HG03103 (cell line): ENCODE measurements around the gene EHMT1.

ENCODE experiments used
- ATAC-seq: cut with Tn5 transposase; IDR thresholded peaks from one replicate; pipeline ENCODE4 v1.9.1; 2021; ENCODE audit warnings: low read depth; ENCODE audit not compliant: unreplicated experiment

Gene EHMT1

DNA sequence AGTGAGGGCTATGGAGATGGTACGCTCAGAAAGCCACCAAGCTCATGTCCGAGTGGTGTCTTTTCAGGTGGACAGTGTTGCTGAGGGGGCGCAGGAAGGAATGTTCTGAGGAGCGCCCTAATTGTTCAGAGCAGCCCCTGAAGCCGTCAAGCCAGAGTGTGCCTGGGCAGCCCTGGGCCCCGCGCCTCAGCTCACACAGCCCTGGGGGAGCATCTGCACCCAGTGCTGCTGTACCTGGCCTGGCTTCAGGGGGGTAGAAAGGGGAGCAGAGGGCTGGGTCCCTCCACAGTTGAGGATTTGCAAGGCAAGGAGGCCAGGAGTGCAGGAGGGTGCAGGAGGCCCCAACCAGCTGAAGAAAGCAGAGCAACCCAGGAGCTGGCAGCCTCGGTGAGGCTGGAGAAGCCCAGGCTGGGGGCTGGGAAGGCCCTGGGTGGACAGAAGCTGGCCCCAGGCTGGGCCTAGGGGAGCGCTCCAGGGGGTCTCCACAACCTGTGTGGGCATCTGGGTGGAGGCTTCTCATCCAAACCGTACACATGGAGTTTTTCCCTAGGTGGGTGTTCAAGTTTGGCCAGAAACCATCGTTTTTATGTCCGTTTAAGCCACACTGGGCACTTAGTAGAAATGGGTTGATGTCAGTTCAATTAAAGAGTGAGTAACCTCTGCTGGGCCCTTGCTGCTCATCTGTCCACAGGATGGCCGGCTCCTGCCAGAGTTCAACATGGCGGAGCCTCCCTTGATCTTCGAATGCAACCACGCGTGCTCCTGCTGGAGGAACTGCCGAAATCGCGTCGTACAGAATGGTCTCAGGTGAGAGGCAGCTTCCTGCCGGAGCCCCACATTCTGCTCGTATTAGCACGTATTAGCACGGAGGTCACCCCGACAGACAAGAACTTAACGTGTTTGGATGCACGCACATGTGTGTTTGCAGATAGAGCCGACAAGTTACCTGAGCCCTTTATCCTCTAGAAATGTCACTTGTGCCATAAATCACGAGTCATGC, 196.8 kb downstream of the EHMT1 start:
- no peak for ATAC-seq

DNA sequence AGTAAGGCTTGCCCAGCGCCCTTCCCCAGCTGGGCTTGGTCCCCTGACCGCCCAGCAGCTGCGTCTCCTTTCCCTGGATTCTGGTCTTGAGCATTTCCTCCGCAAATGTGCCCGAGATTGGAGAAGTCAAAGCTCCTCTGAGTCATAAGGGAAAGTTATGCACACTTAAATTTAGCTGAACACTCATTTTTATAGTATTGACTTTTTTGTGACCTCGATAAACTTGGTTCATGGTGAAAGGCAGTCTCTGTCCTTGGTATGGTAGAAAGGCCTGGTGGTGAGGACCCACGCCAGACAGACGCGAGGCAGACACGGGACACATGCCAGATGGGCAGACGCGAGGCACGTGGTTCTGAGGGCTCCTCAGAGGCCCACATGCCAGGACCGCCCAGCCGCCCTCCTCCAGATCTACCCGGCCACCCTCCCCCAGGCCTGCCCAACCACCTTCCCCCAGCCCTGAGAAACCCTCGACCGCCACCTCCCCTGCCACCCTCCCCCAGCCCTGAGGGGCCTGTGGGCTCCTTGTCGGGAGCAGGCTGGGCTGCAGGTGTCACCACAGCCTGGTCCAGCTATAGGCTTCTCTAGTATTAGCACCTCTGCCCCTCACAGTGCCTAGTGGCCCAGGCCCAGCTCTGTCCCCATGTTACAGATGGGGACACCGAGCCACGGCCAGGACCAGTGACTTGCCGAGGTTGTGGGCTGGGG, 197.9 kb downstream of the EHMT1 start:
- ATAC-seq, result no peak

DNA sequence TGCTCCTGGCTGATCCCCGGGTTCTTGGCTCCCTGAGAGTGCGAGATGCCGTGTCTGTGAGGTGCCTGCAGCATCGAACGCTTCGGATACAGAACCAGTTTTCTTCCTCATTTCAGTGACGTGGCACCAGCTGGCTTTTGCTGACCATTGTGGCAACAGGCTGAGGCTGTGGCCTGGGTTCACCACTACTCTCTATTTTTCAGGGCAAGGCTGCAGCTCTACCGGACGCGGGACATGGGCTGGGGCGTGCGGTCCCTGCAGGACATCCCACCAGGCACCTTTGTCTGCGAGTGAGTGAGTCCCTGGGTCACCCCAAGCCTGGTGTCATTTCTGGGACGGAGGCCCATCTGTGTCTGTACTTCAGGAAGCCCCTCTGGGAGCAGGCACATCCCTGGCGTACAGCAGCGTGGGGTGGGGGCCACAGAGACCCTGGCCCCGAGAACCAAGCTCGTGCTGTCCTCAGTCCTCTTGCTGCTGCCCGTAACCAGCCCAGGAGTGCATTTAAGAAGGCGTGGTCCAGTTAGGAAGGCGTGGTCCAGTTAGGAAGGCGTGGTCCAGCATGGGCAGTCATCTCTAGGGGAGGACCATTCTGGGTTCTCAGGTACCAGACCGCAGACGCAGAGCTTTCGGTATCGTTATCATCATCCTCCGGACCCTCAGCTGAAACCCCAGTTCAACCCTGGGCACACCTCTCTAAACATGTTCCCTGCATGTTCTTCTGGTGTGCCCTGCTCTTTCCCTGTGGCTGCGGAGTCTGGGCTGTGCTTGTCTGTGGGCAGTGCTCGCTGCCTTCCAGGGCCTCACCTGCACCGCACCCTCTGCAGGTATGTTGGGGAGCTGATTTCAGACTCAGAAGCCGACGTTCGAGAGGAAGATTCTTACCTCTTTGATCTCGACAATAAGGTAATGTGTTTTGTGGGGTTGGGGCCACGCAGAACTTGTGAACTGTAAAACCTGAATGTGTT, 198.7 kb downstream of the EHMT1 start:
- ATAC-seq, result no peak

DNA sequence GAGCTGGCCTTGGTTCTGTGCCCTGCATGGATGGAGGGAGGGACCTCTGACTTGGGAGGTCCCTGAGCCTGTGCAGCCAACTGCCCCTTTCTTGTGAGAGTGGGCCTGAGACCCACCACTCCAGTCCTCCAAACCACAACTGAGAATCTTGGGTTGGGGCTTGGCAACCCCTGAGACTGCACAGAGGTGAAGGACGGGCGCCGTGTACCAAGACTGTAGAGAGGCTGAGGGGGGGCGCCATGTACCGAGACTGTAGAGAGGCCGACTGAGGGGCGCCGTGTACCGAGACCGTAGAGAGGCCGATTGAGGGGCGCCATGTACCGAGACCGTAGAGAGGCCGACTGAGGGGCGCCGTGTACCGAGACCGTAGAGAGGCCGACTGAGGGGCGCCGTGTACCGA, 199.5 kb downstream of the EHMT1 start:
- no peak for ATAC-seq

DNA sequence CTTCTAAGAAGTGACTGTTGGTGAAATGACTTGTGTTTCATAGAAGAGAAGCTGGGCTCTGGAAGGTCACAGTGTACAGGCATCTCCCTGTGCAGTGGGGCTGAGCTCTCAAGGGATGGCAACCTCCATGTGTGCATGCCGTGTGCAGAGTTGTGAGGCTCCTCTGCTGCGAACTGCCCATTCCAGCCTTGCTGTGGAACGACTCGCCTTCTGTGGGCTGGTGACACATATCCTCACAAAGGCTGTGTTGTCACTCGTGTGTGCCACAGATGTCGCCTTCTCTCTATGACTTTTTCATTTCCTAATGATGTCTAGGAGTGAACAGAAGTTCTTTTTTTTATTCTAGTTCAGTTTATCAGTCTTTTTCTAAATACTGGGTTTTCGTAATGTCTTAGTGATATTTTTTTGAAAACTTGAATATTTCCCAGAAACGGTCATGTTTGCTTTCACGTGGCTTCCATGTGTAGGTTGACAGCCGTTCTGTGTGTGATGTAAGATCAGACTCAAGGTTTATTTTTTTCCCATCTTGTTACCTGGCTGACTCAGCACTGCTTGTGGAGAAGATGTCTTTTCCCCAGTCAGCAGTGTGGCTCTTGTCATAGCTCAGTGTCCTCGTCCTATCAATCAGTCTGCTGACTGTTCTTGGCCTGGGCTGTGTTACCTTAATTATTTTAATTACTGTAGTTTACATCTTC, 201.5 kb downstream of the EHMT1 start:
- ATAC-seq, result no peak

DNA sequence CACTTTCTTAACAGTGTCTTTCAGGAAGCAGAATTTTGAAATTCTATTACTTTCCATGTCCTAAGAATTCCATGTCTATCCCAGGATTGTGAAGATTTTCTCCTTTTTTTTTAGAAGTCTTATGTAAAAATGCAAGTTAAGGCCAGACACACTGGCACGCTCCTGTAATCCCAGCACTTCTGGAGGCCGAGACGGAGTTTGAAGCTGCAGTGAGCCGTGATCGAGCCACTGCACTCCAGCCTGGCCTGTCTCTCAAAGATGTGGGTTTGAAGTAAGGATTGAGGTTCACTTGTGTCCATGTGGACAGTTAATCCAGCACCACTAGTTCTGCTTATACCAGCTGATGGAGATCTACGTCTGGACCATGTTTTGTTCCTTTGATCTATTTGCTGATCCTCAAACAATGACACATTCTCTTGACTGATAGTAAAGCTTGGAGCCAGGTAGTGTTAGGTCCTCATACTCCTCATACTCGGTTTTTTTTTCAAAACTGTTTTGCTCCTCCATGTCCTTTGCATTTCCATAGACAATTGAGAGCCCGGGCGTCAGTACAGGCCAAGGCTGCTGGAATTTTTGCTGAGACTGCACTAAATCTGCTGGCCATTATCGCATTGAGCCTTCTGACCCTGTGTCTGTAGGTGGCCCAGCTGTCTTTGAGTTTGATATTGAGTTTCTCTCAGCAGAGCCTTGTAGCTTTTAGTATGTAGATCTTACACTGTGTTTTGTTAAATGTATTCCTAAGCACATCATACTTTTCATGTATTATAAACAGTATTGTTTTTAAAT, 205.4 kb downstream of the EHMT1 start:
- ATAC-seq, result no peak

DNA sequence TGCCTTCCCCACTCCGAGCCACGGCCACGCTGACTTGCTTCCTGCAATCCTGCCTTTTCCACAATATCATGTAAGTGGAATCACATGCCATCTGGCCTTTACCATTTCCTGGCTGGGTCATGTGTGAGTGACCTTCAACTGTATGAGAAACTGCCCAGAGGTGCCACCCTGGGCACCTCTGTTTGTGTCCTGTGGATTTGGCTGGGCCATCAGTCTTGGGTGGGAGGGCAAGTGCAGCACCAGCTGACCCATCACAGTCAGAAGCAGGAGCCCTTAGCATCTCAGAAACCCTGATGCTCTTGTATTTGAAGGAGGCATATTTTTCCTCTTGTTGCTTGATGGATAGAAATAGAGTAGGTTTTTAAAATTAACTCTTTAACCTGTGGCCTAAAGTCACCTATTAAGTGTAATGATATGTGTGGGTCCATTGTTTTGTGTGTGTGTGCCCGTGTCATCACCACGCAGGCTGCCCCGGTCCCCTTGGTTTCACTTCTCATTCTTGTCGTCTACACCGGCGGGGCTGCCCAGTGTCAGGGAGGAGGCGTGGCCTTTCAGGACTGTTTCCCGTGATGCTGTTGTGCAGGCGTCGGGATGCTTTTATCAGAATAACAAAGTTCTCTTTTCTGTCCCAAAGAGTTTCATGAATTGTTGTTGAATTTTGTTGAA, 206.7 kb downstream of the EHMT1 start:
- no peak for ATAC-seq

DNA sequence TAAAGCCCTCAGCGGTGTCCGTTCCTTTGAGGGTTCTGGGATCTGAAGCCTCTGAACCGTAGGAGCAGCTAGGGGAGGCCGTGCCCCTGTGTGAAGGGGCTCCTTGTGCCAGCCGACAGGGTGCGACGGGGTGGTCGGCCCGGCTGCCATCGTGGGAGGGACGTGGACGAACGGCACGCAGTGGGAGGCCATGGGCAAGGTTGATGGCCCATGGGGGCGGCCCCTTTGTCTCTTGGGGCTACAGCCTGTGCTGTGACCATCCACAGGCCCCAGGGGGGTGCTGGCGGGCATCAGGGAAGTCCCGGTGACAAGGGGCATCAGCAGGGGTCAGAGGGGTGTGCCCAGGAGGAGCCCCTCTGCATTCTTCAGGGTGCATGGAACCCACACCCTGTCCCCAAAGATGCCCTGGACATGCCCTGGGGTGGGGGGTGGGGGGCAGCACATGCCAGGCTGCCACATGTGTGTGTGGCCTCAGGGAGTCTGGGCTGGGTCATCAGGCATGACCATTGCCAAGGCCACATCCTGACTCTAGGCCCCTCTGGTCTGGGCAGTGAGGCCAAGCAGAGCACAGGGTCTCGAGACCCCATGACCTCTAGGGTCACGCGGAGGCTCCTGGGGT, 209.2 kb downstream of the EHMT1 start:
- ATAC-seq, result no peak

DNA sequence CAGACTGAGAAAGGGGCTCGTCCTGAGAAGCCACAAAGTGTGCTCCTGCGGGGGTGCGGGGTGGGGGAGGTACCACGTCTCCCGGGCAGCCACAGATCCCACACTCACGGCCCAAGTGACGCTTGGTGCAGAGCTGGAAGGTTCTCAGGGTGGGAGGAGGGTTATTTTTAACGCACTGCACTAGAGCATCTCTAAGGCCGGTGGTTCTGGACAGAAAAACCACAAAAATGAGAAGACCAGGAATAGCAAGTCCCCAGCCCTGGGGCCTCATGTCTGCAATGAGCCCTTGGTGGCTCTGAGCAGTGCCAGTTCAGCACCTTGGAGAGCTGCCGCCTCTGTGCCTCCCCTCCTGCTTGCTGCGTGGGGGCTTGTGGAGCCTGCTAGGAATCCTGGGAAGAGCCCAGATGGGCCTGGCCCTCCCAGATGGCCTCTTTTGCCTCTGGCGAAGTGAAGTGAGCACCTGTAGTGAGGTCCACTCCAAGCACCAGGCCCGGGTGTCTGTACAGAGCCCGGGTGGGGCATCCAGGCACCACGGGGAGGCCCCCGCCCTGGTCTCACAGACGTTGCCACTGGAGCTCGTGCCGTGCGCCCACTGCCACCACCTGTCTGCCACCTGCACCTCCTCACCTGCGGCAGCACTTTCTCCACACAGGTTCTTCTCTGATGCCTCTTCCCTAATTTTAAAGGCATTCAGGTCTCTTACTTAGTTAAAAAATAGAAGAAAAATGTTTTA, 209.9 kb downstream of the EHMT1 start:
- no peak for ATAC-seq

DNA sequence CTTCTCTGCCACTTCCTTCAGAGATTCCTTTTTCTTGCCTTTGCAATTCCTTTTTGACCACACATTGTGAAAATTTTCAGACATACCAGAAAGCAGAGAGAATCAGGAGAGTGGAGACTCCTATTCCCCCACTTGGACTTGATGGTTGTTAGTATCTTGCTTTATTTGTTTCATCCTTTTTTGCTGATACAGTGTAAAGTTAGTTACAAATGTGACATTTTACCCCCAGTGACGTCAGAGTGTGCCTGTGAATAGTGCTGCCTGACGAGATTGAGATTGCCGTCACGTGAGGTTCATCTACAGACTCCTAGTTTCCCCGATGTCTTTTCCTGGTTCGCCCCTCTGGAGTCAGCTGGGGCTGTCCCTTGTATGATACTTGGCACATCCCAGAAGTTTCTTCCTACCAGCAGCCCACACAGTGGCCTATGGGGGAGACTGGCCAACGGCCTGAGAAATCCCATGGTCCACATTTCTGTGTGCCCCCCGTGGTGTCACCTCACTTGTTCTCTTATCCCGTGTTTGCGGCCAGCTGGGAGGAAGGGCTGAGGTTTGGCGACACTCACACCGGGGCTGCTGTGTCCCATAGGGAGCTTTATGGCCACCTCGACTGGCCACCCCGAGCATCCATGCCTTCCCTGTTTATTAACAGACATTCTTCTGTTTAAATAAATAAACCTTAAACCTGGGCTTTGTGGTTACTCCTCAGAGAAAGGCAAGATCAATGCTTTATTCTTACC, 210.6 kb downstream of the EHMT1 start:
- no peak for ATAC-seq

DNA sequence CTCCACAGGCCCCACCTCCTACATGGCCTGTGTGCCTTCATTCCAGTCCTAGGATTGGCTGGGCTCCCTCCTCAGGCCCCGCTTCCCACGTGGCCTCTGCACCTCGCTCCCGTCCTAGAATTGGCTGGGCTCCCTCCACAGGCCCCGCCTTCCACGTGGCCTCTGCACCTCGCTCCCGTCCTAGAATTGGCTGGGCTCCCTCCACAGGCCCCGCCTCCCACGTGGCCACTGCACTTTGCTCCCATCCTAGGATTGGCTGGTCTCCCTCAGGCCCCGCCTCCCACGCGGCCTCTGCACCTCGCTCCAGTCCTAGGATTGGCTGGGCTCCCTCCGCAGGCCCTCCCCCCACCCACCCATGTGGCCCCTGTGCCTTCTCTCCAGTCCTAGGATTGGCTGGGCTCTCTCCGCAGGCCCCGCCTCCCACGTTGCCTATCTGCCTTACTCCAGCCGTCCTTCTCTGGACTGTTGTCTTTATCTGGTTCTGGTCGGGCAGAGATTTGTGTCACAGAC, 213.4 kb downstream of the EHMT1 start:
- ATAC-seq, result no peak

DNA sequence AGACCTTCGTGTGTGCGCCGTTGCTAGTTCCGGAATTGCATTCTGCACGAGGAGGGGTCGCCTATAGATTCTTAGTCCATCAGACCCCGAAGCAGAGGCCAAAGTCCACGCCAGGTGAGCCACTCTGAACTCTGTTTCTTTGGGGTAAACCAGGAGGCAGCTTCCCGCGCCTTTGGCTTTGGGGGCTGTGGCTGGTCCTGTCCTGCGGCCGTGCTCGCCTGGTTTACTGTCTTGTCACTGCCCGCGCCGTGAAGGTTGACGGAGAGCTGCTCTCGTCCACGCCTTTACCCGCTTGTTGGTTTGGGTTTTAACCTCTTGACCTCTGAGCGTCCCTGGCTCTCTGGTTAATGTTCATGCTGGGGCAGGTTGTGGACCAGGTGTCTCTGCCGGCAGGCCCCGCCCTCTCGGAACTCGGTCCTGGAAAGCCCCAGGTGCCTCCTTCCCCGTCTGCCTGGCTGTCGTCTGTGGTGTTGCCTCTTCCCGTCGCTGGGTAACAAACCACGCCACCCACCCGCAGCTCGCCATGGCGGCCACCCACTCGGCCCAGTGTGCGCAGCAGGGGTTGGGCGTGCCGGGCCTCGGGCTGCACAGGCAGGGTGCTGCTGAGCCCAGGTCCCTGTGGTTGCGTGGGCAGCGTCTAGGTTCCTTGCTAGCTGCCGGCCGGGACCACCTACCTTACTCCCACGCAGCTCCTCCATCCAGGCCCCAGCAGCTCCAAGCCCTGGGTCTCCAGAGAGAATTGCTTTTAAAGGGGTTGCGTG, 214.2 kb downstream of the EHMT1 start:
- ATAC-seq, result no peak

DNA sequence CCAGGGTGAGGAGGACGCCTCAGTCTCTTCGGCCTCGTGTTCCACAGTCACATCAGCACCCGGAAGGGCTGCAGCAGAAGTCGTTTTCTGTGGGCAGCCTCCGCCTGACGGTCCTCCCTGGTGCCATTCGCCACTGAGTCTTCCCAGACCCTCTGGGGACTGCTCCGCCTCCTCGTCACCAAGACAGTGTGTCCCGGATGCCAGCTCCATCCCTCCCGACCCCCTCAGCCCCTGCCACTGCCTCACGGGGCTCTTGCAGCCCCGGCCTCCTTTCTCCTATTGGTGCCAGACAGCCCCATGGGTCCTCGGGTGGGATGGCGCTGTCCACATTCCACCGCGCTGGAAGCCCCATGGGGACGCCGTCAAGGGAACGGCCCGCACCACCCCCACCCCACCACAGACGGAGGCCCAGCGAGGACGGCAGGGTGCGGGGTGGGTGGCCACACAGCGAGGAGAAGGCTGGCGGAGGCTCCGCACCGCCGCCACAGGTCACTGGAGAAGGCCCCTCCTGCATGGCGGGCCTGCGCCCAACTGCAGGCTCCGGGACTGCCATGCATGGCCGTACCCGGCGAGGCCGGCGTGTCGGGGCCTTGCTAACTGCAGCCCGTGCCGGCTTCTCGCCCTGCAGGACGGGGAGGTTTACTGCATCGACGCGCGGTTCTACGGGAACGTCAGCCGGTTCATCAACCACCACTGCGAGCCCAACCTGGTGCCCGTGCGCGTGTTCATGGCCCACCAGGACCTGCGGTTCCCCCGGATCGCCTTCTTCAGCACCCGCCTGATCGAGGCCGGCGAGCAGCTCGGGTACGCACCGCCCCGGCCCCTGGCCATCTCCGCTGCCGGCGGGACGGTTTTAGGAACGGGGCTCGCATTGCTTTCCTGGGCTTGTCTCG, 215.2 kb downstream of the EHMT1 start:
- ATAC-seq, result no peak

DNA sequence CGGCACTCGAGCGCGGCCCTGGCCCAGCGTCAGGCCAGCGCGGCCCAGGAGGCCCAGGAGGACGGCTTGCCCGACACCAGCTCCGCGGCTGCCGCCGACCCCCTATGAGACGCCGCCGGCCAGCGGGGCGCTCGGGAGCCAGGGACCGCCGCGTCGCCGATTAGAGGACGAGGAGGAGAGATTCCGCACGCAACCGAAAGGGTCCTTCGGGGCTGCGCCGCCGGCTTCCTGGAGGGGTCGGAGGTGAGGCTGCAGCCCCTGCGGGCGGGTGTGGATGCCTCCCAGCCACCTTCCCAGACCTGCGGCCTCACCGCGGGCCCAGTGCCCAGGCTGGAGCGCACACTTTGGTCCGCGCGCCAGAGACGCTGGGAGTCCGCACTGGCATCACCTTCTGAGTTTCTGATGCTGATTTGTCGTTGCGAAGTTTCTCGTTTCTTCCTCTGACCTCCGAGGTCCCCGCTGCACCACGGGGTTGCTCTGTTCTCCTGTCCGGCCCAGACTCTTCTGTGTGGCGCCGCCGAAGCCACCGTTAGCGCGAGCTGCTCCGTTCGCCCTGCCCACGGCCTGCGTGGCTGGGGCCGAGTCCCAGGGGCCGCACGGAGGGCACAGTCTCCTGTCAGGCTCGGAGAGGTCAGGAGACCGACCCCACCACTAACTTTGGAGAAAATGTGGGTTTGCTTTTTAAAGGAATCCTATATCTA, 216.2 kb downstream of the EHMT1 start:
- no peak for ATAC-seq
